ENCODE measurements around the gene HAUS6. TPM values are rescaled to one million over a fixed set of nuclear protein-coding genes. Genes with fewer than 3 reads are reported as not detected.

HAUS6 gene
- total and polyA plus RNA-seq, 2 of the 8 experiments (the other 6 are each of a cell fraction or from before 2014, with no cell fraction given): 11.7 to 52.4 TPM

GRCh38 chr9:19104515-19105282, 2.0 kb upstream of the HAUS6 start:
- Histone ChIP-seq H3K9me3 (ENCODE audit: insufficient read depth in 2 of 2, low read depth in 1 of 2, low read length in 1 of 2) (no peaks in the 10 kb centered on the region), H3K14ac (ENCODE audit: insufficient read length) (no peak overlapping the region), H3K4me3 (ENCODE audit: extremely low read depth in 1 of 4, insufficient read depth in 2 of 4, low read depth in 3 of 4, low read length in 4 of 4) (no peak overlapping the region), H3K23me2 (ENCODE audit: low read depth, low read length) (peaks cover 2% of the 10 kb centered on the region; the same call in 1 of the 2 replicates), H2AFZ (ENCODE audit: low read length) (no peak overlapping the region), H3K79me1 (ENCODE audit: low read depth, low read length) (no peaks in the 10 kb centered on the region), H2BK15ac (ENCODE audit: low read length) (no peak overlapping the region), H2BK20ac (ENCODE audit: low read length) (no peak overlapping the region), H3K36me3 (ENCODE audit: control insufficient read depth in 2 of 4, insufficient read depth in 4 of 4, low read length in 3 of 4) (peaks cover 0 to 12% (median 0%) of the 10 kb centered on the region in 4 experiments; a peak in 1 of 8 replicates), H2BK120ac (replicated peaks; ENCODE audit: low read depth, low read length) (no peak overlapping the region), H3K27ac (ENCODE audit: low read depth, low read length) (no peak overlapping the region), H3K4ac (replicated peaks; ENCODE audit: insufficient read length, low read depth, low read length) (no peak overlapping the region), H3K56ac (replicated peaks; ENCODE audit: insufficient read length, low read depth, low read length) (no peak overlapping the region), H2BK12ac (ENCODE audit: low read depth, low read length) (no peak overlapping the region), H2BK5ac (ENCODE audit: low read depth, low read length) (no peak overlapping the region), H4K91ac (replicated peaks; ENCODE audit: insufficient read length, low read length) (no peak overlapping the region), H4K5ac (ENCODE audit: insufficient read length, low read depth, low read length) (no peak overlapping the region), H3K4me2 (ENCODE audit: insufficient read depth in 1 of 2, low read depth in 2 of 2, low read length in 2 of 2) (no peak overlapping the region), H3K23ac (ENCODE audit: insufficient read length) (no peak overlapping the region), H3K9ac (replicated peaks in 1 of 4; ENCODE audit: extremely low read depth in 1 of 4, low read depth in 3 of 4, low read length in 3 of 4) (no peak overlapping the region), H3K18ac (ENCODE audit: extremely low read depth, low read length) (no peak overlapping the region), H3K27me3 (replicated peaks in 1 of 4; ENCODE audit: control insufficient read depth in 3 of 4, extremely low read depth in 1 of 4, insufficient read depth in 3 of 4, low read length in 3 of 4) (no peaks in the 10 kb centered on the region), H2AK5ac (ENCODE audit: low read depth, low read length) (no peak overlapping the region), H3K4me1 (replicated peaks in 1 of 4; ENCODE audit: control insufficient read depth in 3 of 4, insufficient read depth in 4 of 4, low read length in 3 of 4) (peaks cover 0 to 3% (median 0%) of the 10 kb centered on the region in 4 experiments; a peak in 3 of 7 replicates), H3K79me2 (ENCODE audit: control insufficient read depth in 1 of 2, insufficient read depth in 2 of 2, low read length in 2 of 2) (peaks cover 12 to 29% of the 10 kb centered on the region in 2 experiments), H4K20me1 (replicated peaks in 1 of 2; ENCODE audit: control insufficient read depth in 1 of 2, insufficient read depth in 2 of 2, low read length in 2 of 2) (peaks cover 0 to 2% of the 10 kb centered on the region in 2 experiments), H4K8ac (ENCODE audit: extremely low read depth, insufficient read depth, low read length) (no peak overlapping the region)
- 92% methylated on average over 14 of the region's 14 CpGs; no CpG with 5 or more reads in 1 of the 2 experiments for WGBS, 2 experiments (ENCODE audit: extremely low coverage in 1 of 2, insufficient coverage in 1 of 2, insufficient read length in 1 of 2, insufficient replicate concordance in 2 of 2, low coverage in 1 of 2, low lambda C conversion rate in 2 of 2, missing lambda C conversion rate in 1 of 2)
- FAIRE-seq (no peak), DNase-seq (ENCODE audit: low read depth in 1 of 2, low spot score in 2 of 2) (no peak)
- ChIA-PET POLR2A (ENCODE audit: partially characterized antibody) (interaction anchor here (1.0 to 2.2 kb wide), 3 partner anchors 18 to 22 kb away, joined by 3 to 7 read pairs (median 4); no protein-coding TSS in a partner anchor), CTCF (ENCODE audit: partially characterized antibody) (interaction anchor here (0.7 to 3.0 kb wide), 6 partner anchors 15 to 1149 kb away, joined by 3 to 14 read pairs (median 4); partner anchors contain the start of gene RRAGA)
- no peak for TF ChIP-seq EZH2 (IDR thresholded peaks at IDR 0.05; ENCODE audit: low read depth, low read length, severe bottlenecking)
- no peak for TF ChIP-seq SP4 (IDR thresholded peaks at IDR 0.05; ENCODE audit: low read length)
- no peak for TF ChIP-seq RBBP5 (IDR thresholded peaks at IDR 0.05; ENCODE audit: borderline replicate concordance, low read depth, low read length)
- TF ChIP-seq POU5F1 (IDR thresholded peaks at IDR 0.05; ENCODE audit: low read depth, low read length): no peak
- no peak for TF ChIP-seq ZNF274 (IDR thresholded peaks at IDR 0.05; ENCODE audit: borderline replicate concordance, extremely low read depth, low read length)
- TF ChIP-seq RXRA (IDR thresholded peaks at IDR 0.05; ENCODE audit: insufficient read depth, low read depth, low read length): no peak
- TF ChIP-seq, protein P1, sequence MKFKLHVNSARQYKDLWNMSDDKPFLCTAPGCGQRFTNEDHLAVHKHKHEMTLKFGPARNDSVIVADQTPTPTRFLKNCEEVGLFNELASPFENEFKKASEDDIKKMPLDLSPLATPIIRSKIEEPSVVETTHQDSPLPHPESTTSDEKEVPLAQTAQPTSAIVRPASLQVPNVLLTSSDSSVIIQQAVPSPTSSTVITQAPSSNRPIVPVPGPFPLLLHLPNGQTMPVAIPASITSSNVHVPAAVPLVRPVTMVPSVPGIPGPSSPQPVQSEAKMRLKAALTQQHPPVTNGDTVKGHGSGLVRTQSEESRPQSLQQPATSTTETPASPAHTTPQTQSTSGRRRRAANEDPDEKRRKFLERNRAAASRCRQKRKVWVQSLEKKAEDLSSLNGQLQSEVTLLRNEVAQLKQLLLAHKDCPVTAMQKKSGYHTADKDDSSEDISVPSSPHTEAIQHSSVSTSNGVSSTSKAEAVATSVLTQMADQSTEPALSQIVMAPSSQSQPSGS (IDR thresholded peaks at IDR 0.05; ENCODE audit: low read length): no peak
- TF ChIP-seq RNF2 (IDR thresholded peaks at IDR 0.05; ENCODE audit: borderline replicate concordance, low read depth, low read length, missing control alignments, poor library complexity, severe bottlenecking): no peak
- TF ChIP-seq SIRT6 (IDR thresholded peaks at IDR 0.05; ENCODE audit: low read length): no peak
- TF ChIP-seq CBX5 (IDR thresholded peaks at IDR 0.05; ENCODE audit: low read depth, low read length): no peak
